ENCODE measurements around the gene DEK. TPM values are rescaled to one million over a fixed set of nuclear protein-coding genes. Genes with fewer than 3 reads are reported as not detected.

The DEK gene
- total RNA-seq, 2 experiments from 2014 or later, result 52.7 to 56.7 TPM

- H3K4me1 Mint-ChIP-seq (ENCODE audit: low read depth), result no peaks in the 10 kb centered on the region
- H3K27ac Mint-ChIP-seq, result no peak overlapping the region
- DNase-seq (no peak), ATAC-seq (ENCODE audit: poor library complexity) (no peak)
- no peak overlapping the region for H3K4me3 ChIP-seq (ENCODE audit: low read length)
- CTCF ChIA-PET, result no interaction called here
- intact Hi-C loops (cut with DNase I, micrococcal nuclease), result no loop called here
- H3K9me3 Mint-ChIP-seq, result no peaks in the 10 kb centered on the region
- peaks cover 0 to 4% of the 10 kb centered on the region in 2 experiments for H3K27me3 ChIP-seq (ENCODE audit: control insufficient read depth in 1 of 2, insufficient read depth in 2 of 2, low read length in 2 of 2)
- peaks cover 18% of the 10 kb centered on the region for H3K27me3 Mint-ChIP-seq
- no peaks in the 10 kb centered on the region for H3K9me3 ChIP-seq (ENCODE audit: control insufficient read depth in 1 of 2, insufficient read depth in 1 of 2, low read length in 2 of 2)
- no peak overlapping the region for H3K27ac ChIP-seq (ENCODE audit: low read depth in 1 of 2, low read length in 2 of 2)
- no peaks in the 10 kb centered on the region for H3K36me3 Mint-ChIP-seq (ENCODE audit: low read depth)
- no peaks in the 10 kb centered on the region for H3K4me1 ChIP-seq (ENCODE audit: insufficient read depth, low read length)
- TF ChIP-seq, protein P1, sequence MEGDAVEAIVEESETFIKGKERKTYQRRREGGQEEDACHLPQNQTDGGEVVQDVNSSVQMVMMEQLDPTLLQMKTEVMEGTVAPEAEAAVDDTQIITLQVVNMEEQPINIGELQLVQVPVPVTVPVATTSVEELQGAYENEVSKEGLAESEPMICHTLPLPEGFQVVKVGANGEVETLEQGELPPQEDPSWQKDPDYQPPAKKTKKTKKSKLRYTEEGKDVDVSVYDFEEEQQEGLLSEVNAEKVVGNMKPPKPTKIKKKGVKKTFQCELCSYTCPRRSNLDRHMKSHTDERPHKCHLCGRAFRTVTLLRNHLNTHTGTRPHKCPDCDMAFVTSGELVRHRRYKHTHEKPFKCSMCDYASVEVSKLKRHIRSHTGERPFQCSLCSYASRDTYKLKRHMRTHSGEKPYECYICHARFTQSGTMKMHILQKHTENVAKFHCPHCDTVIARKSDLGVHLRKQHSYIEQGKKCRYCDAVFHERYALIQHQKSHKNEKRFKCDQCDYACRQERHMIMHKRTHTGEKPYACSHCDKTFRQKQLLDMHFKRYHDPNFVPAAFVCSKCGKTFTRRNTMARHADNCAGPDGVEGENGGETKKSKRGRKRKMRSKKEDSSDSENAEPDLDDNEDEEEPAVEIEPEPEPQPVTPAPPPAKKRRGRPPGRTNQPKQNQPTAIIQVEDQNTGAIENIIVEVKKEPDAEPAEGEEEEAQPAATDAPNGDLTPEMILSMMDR (IDR thresholded peaks at IDR 0.05), result no peak
- H3K4me3 Mint-ChIP-seq, result no peak overlapping the region
- no peaks in the 10 kb centered on the region for H3K36me3 ChIP-seq (ENCODE audit: insufficient read depth, low read length)
- POLR2A ChIA-PET, result no interaction called here
These were observed 44.7 kb upstream of the DEK start for GRCh38 chr6:18309046-18309445.

DNA sequence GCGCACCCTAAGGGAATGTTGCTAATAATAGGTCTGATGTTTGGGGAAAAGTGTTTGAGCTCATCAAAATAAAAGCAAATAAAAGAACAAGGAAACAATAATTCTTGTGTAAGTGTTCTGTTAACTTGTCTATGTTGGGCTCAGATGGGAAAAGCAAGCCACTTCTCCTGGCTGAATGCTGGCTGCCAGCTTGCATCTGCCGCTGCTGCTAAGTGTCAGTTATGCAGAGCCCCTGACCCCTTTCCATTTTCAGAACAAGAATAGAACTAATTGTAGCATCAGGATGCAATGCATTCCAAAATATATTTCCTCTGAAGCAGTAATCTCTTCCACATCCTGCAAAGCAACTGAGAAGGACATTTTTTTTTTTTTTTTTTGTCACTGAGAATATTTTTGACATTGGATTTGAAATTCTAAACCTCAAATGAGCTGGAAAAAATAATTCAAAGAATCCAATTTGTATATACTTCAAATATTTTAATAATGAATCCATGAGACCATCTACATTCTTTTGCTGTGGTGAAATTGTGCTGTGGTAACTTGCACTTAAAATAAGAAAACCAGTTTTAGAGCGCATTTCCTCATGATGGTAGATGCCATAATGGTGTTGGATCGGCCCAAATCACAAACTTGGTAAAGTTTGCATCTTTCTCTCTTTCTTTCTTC lies 43.9 kb upstream of the DEK start:
- H3K27me3 ChIP-seq (ENCODE audit: control insufficient read depth in 1 of 2, insufficient read depth in 2 of 2, low read length in 2 of 2), result no peaks in the 10 kb centered on the region
- H3K4me3 ChIP-seq (ENCODE audit: low read length), result no peak overlapping the region
- H3K4me1 ChIP-seq (ENCODE audit: insufficient read depth, low read length), result no peaks in the 10 kb centered on the region
- ATAC-seq (ENCODE audit: poor library complexity), result no peak
- Mint-ChIP-seq H3K36me3 (ENCODE audit: low read depth) (no peaks in the 10 kb centered on the region), H3K27ac (no peak overlapping the region), H3K4me1 (ENCODE audit: low read depth) (no peaks in the 10 kb centered on the region), H3K27me3 (peaks cover 16% of the 10 kb centered on the region), H3K9me3 (no peaks in the 10 kb centered on the region), H3K4me3 (no peak overlapping the region)
- ChIA-PET POLR2A (no interaction called here), CTCF (interaction anchor here (0.7 kb wide), 1 partner anchor 54 kb away, joined by 3 read pairs; no protein-coding TSS in a partner anchor)
- intact Hi-C loops (cut with DNase I, micrococcal nuclease), result no loop called here
- TF ChIP-seq, protein P1 (IDR thresholded peaks at IDR 0.05), result no peak
- no peaks in the 10 kb centered on the region for H3K9me3 ChIP-seq (ENCODE audit: control insufficient read depth in 1 of 2, insufficient read depth in 1 of 2, low read length in 2 of 2)
- H3K27ac ChIP-seq (ENCODE audit: low read depth in 1 of 2, low read length in 2 of 2), result no peak overlapping the region
- no peaks in the 10 kb centered on the region for H3K36me3 ChIP-seq (ENCODE audit: insufficient read depth, low read length)
- DNase-seq, result no peak

- H3K27ac ChIP-seq (ENCODE audit: low read depth in 1 of 2, low read length in 2 of 2), result no peak overlapping the region
- intact Hi-C loops (cut with DNase I, micrococcal nuclease), result no loop called here
- H3K27me3 Mint-ChIP-seq, result peaks cover 5% of the 10 kb centered on the region
- TF ChIP-seq, protein P1 (IDR thresholded peaks at IDR 0.05), result no peak
- ChIA-PET POLR2A (no interaction called here), CTCF (no interaction called here)
- ATAC-seq (ENCODE audit: poor library complexity) (no peak), DNase-seq (no peak)
- no peaks in the 10 kb centered on the region for H3K9me3 ChIP-seq (ENCODE audit: control insufficient read depth in 1 of 2, insufficient read depth in 1 of 2, low read length in 2 of 2)
- H3K36me3 Mint-ChIP-seq (ENCODE audit: low read depth), result no peaks in the 10 kb centered on the region
- no peaks in the 10 kb centered on the region for H3K9me3 Mint-ChIP-seq
- H3K27ac Mint-ChIP-seq, result no peak overlapping the region
- H3K4me1 Mint-ChIP-seq (ENCODE audit: low read depth), result no peaks in the 10 kb centered on the region
- no peaks in the 10 kb centered on the region for H3K27me3 ChIP-seq (ENCODE audit: control insufficient read depth in 1 of 2, insufficient read depth in 2 of 2, low read length in 2 of 2)
- no peaks in the 10 kb centered on the region for H3K36me3 ChIP-seq (ENCODE audit: insufficient read depth, low read length)
- H3K4me3 Mint-ChIP-seq, result no peak overlapping the region
- H3K4me3 ChIP-seq (ENCODE audit: low read length), result no peak overlapping the region
- H3K4me1 ChIP-seq (ENCODE audit: insufficient read depth, low read length), result no peaks in the 10 kb centered on the region
These were observed 42.6 kb upstream of the DEK start for GRCh38 chr6:18306977-18307376.

Data from CD4-positive, alpha-beta T cell (primary cell).